KBM-7 (cell line): Measurements from ENCODE around the gene TAGAP.
"Not testable (repeated sequence)": the region's sequence is repeated elsewhere in the genome, so short reads cannot be mapped to it uniquely, and the experiment has no call there.

ENCODE experiments used
- DNase-seq: peaks from one replicate; pipeline ENCODE4 v3.0.0-alpha.2; 2015
- in situ Hi-C: fragments of 300-500 bp; cut with MboI; formaldehyde crosslinking; loops from 2 replicates; pipeline ENCODE4 v1.14.3; 2020; ENCODE audit warnings: low sequenced_read_pairs, low pct_unique_long_range_greater_than_20kb, mixed read lengths

The TAGAP gene

DNA sequence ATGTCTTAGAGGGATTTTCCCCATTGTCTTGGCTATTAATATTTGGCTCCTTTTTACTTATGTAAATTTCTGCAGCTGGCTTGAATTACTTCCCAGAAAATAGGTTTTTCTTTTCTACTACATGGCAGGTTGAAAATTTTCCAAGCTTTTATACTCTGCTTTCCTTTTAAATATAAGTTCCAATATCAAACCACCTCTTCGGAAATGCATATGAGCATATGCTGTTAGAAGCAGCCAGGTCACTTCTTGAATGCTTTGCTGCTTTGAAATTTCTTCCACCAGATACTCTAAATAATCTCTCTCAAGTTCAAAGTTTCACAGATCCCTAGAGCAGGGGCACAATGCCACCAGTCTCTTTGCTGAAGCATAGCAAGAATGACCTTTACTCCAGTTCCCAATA lies 19.6 kb downstream of the TAGAP start:
- DNase-seq, in situ Hi-C loops: not testable (repeated sequence)

DNA sequence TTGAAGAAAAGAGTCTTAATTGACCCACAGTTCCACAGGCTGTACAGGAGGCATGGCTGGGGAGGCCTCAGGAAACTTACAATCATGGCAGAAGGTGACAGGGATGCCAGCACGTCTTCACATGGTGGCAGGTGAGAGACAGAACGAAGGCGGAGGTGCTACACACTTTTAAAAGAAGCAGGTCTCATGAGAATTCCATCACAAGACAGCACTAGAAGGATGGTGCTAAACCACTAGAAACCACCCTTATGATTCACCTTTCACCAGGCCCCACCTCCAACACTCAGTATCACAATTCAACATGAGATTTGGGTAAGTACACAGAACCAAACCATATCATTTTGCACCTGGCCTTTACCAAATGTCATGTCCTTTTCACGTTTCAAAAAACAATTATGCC lies 20.9 kb downstream of the TAGAP start:
- no peak for DNase-seq
- in situ Hi-C loops: loop anchor here (25.0 kb wide), 1 partner anchor 88 kb away; no protein-coding TSS in a partner anchor

DNA sequence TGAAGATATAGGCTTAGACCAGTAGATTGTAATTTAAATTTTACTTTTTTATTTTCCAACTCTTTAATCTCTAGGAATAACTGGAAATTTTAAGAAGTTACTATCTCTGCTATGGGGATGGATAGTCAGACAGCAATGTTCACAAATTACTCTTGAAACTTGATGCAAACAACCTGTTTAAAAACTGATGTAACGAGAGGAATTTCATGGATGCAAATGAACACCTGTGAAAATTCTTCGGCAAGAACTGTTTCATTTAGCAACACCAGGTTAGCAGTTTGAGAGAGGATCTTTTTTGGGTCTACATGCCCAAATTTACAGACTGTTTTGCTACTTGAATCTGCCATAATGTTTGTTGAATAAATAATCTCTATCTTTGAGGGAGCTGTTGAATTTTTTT lies 24.8 kb downstream of the TAGAP start:
- DNase-seq: no peak

DNA sequence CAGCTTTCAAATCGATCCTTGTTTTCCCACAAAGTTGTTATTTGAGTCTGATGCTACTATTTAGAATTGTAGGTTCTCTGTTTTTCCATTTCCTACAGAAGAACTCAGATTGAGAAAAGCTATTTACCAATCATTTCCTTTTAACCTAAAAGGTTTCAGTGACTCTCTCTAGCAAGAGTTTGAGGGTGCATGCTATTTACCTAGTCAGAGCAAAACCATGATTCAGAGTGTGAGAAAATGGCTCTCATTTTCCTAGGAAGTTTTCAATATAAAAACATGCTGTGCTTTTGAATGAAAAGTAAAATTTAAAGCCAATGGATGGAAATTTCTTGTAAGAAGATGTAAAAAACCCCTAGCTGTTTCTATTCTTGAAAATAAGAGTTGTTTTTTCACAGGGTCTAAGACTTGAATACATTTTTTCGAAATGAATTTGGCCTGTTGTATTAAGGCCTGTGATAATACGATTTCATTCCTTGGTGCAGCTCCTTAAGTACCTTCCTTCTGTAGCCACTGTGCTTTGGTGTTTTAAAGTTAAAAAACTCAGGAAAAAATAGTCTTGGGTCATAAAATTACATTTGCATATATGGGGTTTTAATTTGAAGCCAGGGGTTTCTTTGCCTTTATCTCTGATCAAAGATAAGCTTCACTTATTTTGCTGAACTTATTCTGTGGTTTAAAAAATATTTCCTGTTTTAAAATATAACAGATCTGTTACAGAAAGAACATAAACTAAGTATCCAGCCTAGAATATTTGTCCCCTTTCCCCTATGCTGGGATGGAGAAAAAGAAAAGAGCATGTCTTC lies 26.8 kb downstream of the TAGAP start:
- DNase-seq: no peak
- in situ Hi-C loops: loop anchor here (25.0 kb wide), 1 partner anchor 94 kb away; no protein-coding TSS in a partner anchor

More for the DNA sequence above, 24.8 kb downstream of the TAGAP start:
- in situ Hi-C loops: loop anchor here (25.0 kb wide), 1 partner anchor 92 kb away; no protein-coding TSS in a partner anchor

DNA sequence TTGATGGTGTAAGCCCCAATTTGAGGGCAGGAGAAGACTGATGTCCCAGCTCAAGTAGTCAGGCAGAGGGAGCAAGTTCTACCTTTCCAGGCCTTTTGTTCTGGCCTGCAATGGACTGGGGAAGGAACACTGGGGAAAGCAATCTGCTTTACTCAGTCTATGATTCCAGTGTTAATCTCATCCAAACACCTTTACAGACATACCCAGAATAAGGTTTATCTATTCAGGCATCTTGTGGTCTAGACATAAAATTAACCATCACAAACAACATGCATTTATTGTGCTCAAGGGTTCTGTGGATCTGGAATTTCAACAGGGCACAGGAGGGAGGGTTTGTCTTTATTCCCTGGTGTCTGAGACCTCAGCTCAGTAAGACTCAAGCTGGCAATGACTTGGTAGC lies 30.4 kb downstream of the TAGAP start:
- in situ Hi-C loops: loop anchor here (25.0 kb wide), 1 partner anchor 98 kb away; no protein-coding TSS in a partner anchor
- DNase-seq: no peak

DNA sequence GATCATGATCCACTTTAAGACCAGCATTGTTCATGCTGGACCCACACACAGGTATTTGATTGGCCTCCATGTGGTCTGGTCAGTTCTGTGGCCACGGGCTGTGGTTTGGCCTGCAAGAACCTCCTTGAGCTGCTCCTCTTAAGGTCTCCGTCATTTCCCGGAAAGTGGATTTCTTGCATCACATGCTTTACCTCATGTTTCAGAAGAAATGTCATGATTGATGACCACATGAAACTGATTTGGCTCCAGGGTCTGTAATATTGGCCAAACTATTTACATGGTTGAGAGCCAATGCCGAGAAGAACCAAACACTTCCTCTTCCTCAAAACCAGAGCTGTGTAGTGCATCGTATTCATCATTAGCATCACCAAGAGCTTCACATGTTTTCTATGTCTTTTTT lies 31.6 kb downstream of the TAGAP start:
- peak; percentile 32 for DNase-seq

DNA sequence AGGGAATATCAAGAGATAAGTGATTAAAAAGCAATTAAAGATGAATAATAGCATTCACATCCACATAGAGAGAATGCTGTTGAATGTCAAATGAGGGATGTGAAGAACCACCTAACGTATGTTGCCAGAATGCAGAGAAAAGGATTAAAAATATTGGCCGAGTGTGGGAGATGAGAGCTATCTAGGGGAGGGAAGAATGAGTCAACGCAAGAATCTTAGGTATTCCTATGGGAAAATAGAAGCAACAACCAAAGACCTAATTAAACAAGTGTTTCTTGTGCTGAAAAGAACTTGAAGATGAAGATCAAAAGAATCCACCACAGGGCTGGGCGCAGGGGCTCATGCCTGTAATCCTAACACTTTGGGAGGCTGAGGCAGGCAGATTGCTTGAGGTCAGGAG lies 32.6 kb downstream of the TAGAP start:
- DNase-seq: no peak

More for the DNA sequence above, 31.6 kb downstream of the TAGAP start:
- in situ Hi-C loops: loop anchor here (25.0 kb wide), 1 partner anchor 99 kb away; no protein-coding TSS in a partner anchor

DNA sequence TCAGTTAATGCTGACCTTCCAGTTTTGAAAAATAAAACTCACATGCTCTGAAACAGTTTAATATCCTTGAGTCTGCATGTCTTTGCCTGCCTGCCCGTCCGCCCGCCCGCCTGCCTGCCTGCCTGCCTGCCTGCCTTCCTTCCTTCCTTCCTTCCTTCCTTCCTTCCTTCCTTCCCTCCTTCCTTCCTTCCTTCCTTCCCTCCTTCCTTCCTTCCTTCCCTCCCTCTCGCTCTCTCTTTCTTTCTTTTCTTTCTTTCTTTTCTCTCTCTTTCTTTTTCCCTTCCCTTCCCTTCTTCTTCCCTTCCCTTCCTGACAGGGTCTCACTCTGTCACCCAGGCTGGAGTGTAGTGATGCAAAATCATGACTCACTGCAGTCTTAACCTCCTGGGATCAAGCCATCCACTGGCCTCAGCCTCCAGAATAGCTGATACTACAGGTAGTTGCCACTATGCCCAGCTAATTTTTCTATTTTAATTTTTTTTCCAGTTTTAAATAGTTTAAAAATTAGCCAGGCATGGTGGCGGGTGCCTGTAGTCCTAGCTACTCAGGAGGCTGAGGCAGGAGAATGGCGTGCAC lies 34.7 kb downstream of the TAGAP start:
- DNase-seq: not testable (repeated sequence)
- in situ Hi-C loops: loop anchor here (25.0 kb wide), 1 partner anchor 102 kb away; no protein-coding TSS in a partner anchor

More for the DNA sequence above, 32.6 kb downstream of the TAGAP start:
- in situ Hi-C loops: loop anchor here (25.0 kb wide), 1 partner anchor 100 kb away; no protein-coding TSS in a partner anchor

DNA sequence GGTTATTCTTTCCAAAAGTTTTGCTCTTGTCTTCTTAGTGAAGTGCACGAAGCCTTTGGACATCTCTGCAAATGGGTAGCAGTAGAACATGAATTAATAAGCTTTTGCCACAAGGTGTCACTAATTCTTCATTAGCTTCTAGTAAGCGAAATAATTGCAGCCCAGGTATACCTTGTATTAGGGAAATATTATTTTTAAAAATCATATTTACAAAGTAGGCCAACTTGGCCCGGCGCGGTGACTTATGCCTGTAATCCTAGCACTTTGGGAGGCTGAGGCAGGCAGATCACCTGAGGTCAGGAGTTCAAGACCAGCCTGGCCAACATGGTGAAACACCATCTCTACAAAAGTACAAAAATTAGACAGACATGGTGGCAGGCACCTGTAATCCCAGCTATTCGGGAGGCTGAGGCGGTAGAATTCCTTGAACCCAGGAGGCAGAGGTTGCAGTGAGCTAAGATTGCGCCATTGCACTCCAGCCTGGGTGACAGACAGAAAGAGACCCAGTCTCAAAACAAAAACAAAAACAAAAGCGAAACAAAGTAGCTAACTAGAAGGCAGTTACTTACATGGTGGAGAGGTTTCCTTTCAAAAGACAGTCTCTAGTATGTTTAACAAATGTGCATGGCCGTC lies 36.0 kb downstream of the TAGAP start:
- peak; percentile 54 for DNase-seq
- in situ Hi-C loops: loop anchor here (25.0 kb wide), 1 partner anchor 104 kb away; no protein-coding TSS in a partner anchor

DNA sequence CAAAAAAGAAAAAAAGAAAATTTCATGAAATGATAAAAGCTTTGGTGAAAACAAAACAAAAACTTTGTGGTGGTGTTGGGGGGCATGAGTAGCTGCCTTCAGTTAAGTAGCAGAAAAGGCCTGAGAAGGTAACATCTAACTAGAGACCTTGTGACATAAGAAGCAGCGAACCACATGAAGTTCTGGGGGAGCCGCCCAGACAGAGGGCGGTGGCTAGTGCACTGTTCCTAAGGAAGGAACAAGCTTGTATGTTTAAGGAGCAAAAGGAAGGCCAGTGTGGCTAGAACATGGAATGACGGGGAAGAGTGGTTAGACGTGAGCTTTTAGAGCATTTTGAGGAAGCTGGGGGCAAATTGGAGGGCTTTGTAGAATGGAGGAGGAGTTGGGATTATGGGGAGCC lies 37.3 kb downstream of the TAGAP start:
- in situ Hi-C loops: loop anchor here (25.0 kb wide), 1 partner anchor 105 kb away; no protein-coding TSS in a partner anchor
- no peak for DNase-seq

DNA sequence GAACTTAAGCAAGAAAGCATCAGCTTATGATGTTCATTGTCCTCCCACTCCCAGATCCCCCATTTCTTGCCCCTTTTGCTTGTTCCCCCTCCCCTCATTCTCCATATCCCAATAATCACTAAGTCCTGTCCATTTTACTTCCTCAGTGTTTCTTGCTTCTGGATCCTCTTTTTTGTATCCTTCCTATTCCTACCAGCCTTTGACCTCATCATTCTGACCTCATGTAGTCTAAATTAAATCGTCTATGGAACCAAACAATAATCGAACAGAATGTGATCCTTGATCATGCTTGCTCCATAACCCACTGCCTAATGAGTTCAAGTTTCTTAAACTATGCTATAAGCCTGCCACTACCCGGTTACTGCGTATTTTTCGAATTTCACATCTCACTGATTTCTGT lies 39.4 kb downstream of the TAGAP start:
- DNase-seq: no peak
- in situ Hi-C loops: loop anchor here (25.0 kb wide), 1 partner anchor 107 kb away; no protein-coding TSS in a partner anchor

DNA sequence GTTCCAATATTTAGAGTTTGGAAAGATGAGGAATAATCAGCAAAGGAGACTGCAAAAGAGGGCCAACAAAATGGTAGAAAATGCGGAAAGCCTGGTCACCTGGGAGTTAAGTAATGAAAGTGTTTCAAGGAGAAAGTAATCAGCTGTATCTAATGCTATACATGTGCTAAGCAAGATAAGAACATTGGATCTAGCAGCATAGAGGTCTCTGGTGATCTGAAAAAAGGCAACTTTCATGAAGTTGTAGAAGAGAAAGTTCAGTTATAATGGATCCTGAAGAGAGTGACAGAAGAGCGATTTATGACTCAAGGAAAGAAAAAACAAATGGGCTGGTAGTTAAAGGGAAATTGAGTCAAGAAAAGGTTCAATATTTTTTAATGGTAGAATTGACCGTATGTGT lies 40.2 kb downstream of the TAGAP start:
- no peak for DNase-seq
- in situ Hi-C loops: loop anchor here (25.0 kb wide), 1 partner anchor 108 kb away; no protein-coding TSS in a partner anchor

DNA sequence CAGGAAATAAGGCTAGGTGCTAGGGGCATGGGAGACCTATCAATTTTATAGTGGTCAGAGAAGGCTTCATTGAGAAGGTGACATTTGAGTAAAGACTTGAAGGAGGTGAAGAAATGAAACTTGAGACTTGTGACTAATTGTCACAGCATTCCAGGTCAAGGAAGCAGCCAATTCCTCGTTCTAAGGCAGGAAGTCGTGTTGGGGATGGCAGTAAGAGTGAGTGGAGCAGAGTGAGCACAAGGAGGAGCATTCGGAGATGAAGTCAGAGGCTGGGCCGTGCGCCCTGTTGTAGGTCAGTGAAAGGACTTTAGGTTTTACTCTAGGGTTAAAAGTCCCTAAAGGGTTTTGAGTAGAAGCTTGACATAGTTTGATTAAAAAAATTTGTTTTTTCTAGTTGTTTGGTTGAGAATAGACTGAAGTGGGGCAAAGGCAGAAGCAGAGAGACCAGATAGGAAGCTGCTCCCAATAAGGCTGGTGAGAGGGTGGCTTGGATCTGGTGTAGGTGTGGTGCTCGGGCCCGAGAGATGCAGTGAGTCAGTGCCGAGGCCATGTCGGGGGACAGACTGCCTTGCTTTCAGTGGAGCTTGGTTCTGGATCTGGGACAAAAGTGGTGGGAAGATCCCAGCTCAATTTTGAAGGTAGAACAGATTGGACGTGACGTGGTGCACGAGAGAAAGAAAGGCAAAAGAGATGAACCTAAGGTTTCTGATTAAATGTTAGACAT lies 42.2 kb downstream of the TAGAP start:
- DNase-seq: no peak
- in situ Hi-C loops: loop anchor here (25.0 kb wide), 1 partner anchor 110 kb away; no protein-coding TSS in a partner anchor

DNA sequence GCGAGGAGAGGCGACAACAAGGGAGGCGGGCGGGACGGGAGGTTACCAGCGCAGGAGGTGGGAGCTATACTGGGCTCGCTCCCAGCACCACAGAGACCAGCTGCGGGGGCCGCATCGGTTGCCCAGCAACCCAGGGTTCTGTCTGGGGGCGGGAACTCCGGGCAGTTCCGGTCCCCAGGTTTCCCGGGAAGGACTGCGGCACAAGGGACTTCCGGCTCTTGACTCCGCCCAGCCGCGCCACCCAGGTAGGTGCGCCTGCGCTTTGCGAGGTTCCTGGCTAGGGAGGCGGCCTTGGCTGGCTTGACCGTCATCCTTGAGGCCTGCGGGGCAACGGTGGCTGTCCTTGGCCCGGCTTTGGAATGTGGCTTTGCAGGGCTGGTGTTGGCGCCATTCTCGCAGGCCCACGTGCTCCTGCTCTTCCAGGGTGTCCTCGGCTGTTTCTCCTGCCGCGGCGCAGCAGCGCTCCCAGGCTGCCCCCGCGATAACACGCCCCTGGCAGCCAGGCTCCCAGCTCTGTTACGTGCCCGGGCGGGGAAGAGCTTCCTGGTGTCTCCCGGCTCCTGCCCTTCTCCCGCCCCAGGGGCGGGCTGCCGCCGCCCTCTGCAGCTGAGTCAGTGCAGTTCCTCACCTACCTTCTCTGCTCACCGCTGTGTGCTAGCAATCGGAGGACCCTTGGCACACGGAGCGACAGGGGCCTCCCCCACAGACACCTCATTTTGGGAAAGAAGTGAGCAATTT lies 45.0 kb downstream of the TAGAP start, which contains the start of gene RSPH3:
RSPH3 (minus strand) TSS at position 537 of the 738 bp plus-strand sequence. CDS start 652 bp downstream, outside the sequence.
- peak; percentile 96 for DNase-seq
- in situ Hi-C loops: loop anchor here (25.0 kb wide), 2 partner anchors 112 to 788 kb away; no protein-coding TSS in a partner anchor

DNA sequence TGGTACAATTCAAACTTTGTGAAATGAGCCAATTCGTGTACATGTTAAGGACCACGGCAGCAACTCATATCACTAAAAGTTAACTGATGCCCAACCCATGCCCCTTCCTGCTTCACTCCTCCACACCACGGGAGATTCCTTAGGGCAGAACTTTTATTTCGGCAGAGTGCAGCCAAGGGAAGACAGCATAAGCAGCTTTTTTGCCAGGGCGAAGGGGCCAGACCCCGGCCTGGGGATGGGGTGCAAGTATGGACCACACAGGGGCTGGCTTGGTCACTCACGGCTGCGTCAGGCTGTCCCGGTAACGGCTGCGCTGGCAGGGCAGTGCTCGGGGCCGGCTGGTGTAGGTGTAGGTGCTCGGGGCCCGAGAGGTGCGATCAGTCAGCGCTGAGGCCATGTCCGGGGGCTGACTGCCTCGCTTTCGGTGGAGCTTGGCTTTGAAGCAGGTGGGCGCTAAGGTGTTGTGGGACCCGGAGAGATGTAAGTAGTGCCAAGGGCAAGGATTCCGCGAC lies 45.6 kb downstream of the TAGAP start:
- in situ Hi-C loops: loop anchor here (25.0 kb wide), 1 partner anchor 787 kb away; no protein-coding TSS in a partner anchor
- DNase-seq: no peak

DNA sequence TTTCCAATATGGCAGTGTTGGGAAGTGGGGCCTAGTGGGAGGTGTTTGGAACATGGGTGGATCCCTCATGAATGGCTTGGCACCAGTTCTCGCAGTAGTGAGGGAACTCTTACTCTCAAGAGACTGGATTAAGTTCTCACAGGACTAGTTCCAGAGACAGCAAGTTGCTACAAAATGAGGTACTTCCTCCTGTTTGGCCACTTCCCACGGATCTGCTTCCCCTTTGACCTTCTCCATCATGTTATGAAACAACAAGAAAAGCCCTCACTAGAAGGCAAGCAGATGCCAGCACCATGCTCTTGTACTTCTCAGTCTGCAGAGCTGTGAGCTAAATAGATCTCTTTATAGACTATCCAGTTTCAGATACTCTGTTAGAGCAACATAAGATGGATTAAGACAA lies 47.9 kb downstream of the TAGAP start:
- DNase-seq: peak; percentile 30
- in situ Hi-C loops: loop anchor here (25.0 kb wide), 1 partner anchor 785 kb away; no protein-coding TSS in a partner anchor

DNA sequence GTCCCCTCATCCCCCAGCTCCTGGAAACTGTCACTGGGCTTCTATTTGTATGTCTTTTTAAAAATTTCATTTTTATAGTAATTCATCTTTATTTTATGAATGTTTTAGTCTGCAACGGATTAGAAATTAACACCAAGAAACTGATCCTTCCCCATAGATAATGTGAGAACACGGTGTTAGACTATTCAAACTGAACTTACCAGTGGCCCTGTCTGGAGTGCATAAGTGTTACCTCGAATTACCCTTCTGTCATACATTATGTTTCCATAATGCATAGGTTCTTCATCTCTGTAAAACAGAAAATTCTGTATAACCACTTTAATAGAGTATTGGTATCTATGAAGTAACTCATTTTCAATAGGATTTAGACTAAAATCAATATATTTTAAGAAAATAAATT lies 51.2 kb downstream of the TAGAP start:
- no peak for DNase-seq
- in situ Hi-C loops: loop anchor here (25.0 kb wide), 1 partner anchor 781 kb away; no protein-coding TSS in a partner anchor
